Measurements from ENCODE around the gene SPATA19.

SPATA19 gene

GRCh38 chr11:133808393-133809140 lies 36.7 kb downstream of the SPATA19 start:
- DNase-seq = no peak
- H3K4me3 ChIP-seq (ENCODE audit: low read depth, low read length) = no peak overlapping the region
- H3K27me3 ChIP-seq (ENCODE audit: insufficient read depth, low read depth, severe bottlenecking) = peaks cover 49% of the 10 kb centered on the region
- no peak overlapping the region for H3K27ac ChIP-seq
- H3K9me3 ChIP-seq (ENCODE audit: severe bottlenecking) = no peaks in the 10 kb centered on the region
- no peaks in the 10 kb centered on the region for H3K36me3 ChIP-seq
- TF ChIP-seq CTCF (IDR thresholded peaks at IDR 0.05; ENCODE audit: low read depth, low read length) = no peak

GRCh38 chr11:133803026-133803425 lies 42.3 kb downstream of the SPATA19 start:
- Histone ChIP-seq H3K9me3 (ENCODE audit: severe bottlenecking) (no peaks in the 10 kb centered on the region), H3K27ac (no peak overlapping the region), H3K4me3 (ENCODE audit: low read depth, low read length) (no peak overlapping the region), H3K27me3 (ENCODE audit: insufficient read depth, low read depth, severe bottlenecking) (peaks cover 17% of the 10 kb centered on the region), H3K36me3 (no peaks in the 10 kb centered on the region)
- no peak for TF ChIP-seq CTCF (IDR thresholded peaks at IDR 0.05; ENCODE audit: low read depth, low read length)
- no peak for DNase-seq

DNA sequence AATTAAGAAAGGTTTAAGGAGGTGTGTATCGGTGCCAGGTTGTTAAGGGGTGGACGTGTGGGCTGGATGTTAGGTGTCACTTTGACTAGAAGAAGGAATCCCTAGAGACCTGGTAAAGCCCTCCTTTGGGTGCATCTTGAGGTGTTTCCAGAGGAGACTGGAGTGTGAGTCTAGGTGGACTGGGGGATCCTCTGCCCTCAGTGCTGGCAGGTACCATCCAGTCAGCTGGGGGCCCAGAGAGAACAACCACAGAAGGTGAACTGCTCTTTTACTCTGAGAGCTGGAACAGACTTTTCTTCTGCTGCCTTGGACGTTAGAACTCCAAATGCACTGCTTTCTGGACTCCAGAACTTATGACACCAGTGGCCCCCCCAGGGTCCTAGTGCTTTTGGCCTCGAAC lies 44.0 kb downstream of the SPATA19 start:
- no peak for TF ChIP-seq CTCF (IDR thresholded peaks at IDR 0.05; ENCODE audit: low read depth, low read length)
- no peak overlapping the region for H3K4me3 ChIP-seq (ENCODE audit: low read depth, low read length)
- H3K27me3 ChIP-seq (ENCODE audit: insufficient read depth, low read depth, severe bottlenecking) = peaks cover under 1% of the 10 kb centered on the region
- no peak overlapping the region for H3K27ac ChIP-seq
- no peaks in the 10 kb centered on the region for H3K9me3 ChIP-seq (ENCODE audit: severe bottlenecking)
- no peaks in the 10 kb centered on the region for H3K36me3 ChIP-seq
- no peak for DNase-seq

DNA sequence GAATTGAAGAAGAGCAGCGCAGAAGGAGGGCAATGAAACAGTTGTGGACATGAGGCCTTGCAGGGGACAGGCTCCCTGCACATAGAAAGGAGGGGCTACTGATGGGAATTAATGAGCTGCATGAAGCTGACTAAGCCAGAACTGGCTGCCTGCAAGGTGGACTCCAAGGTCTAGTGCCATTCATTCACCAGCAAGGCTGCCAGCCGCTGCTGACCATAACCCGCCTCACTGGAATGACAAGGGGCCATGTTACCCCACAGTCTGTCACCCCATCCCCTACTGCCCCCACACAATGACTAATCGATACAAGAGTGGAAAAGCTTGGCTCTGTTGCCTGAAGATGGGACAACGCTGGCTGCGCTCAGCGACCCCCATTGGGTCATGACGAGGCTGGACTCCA lies 44.6 kb downstream of the SPATA19 start:
- Histone ChIP-seq H3K9me3 (ENCODE audit: severe bottlenecking) (peaks cover 4% of the 10 kb centered on the region), H3K27ac (no peak overlapping the region), H3K36me3 (no peaks in the 10 kb centered on the region), H3K4me3 (ENCODE audit: low read depth, low read length) (no peak overlapping the region), H3K27me3 (ENCODE audit: insufficient read depth, low read depth, severe bottlenecking) (no peaks in the 10 kb centered on the region)
- no peak for DNase-seq
- no peak for TF ChIP-seq CTCF (IDR thresholded peaks at IDR 0.05; ENCODE audit: low read depth, low read length)

- Histone ChIP-seq H3K27me3 (ENCODE audit: insufficient read depth, low read depth, severe bottlenecking) (no peaks in the 10 kb centered on the region), H3K9me3 (ENCODE audit: severe bottlenecking) (peaks cover 10% of the 10 kb centered on the region), H3K36me3 (no peaks in the 10 kb centered on the region), H3K27ac (no peak overlapping the region), H3K4me3 (ENCODE audit: low read depth, low read length) (no peak overlapping the region)
- no peak for TF ChIP-seq CTCF (IDR thresholded peaks at IDR 0.05; ENCODE audit: low read depth, low read length)
- DNase-seq = no peak
Observed at GRCh38 chr11:133797554-133797953, 47.8 kb downstream of the SPATA19 start.

Data from WERI-Rb-1 (cell line).